Neural cell (in vitro differentiated cells): ENCODE results near the gene GPR17. TPM values are rescaled to one million over a fixed set of nuclear protein-coding genes. Genes with fewer than 3 reads are reported as not detected.

Experiments used
- H2AFZ ChIP-seq: fragments of 200-600, 300-800 bp; sonication (generic), shearing (Covaris generic); 2 replicates; pipeline ENCODE4 v1.6.0; 2014; ENCODE audit warnings: low read depth, mild to moderate bottlenecking, antibody characterized with exemption, low read length, moderate library complexity
- H3F3A ChIP-seq: fragments of 200-600 bp; shearing (Covaris generic); 2 replicates; pipeline ENCODE4 v1.6.1; 2016; ENCODE audit warnings: mild to moderate bottlenecking, moderate library complexity, mixed read lengths, antibody characterized with exemption, low read length; ENCODE audit not compliant: insufficient read depth, poor library complexity, severe bottlenecking
- H3K27ac ChIP-seq: fragments of 200-600, 300-800 bp; sonication (generic), shearing (Covaris generic); 2 replicates; pipeline ENCODE4 v1.5.1; 2014; ENCODE audit warnings: mild to moderate bottlenecking, low read length, moderate library complexity
- H3K27me3 ChIP-seq: fragments of 300-800, 200-600 bp; sonication (generic), shearing (Covaris generic); 2 replicates; pipeline ENCODE4 v1.6.0; 2014; ENCODE audit warnings: mild to moderate bottlenecking, low read depth, low read length, moderate library complexity; ENCODE audit not compliant: insufficient read depth
- H3K36me3 ChIP-seq: fragments of 300-800, 200-600 bp; sonication (generic), shearing (Covaris generic); 2 replicates; pipeline ENCODE4 v1.5.1; 2014; ENCODE audit warnings: mild to moderate bottlenecking, antibody characterized with exemption, low read length, moderate library complexity; ENCODE audit not compliant: insufficient read depth
- H3K4me2 ChIP-seq: fragments of 300-800, 200-600 bp; sonication (generic), shearing (Covaris generic); 2 replicates; pipeline ENCODE4 v1.6.0; 2014; ENCODE audit warnings: mild to moderate bottlenecking, low read length
- H3K4me3 ChIP-seq: fragments of 300-800, 200-600 bp; sonication (generic), shearing (Covaris generic); 2 replicates; pipeline ENCODE4 v1.5.1; 2014; ENCODE audit warnings: mild to moderate bottlenecking, low read length, moderate library complexity
- H3K79me2 ChIP-seq: fragments of 200-600 bp; shearing (Covaris generic); replicated peaks from 2 replicates; pipeline ENCODE4 v1.6.0; 2014; ENCODE audit warnings: mild to moderate bottlenecking, low read length, moderate library complexity; ENCODE audit not compliant: insufficient read depth
- H3K9ac ChIP-seq: fragments of 300-800, 200-600 bp; sonication (generic), shearing (Covaris generic); 2 replicates; pipeline ENCODE4 v1.6.1; 2016; ENCODE audit warnings: mild to moderate bottlenecking, low read length, mixed read lengths
- H3K9me2 ChIP-seq: fragments of 200-600 bp; shearing (Covaris generic); 2 replicates; pipeline ENCODE4 v1.6.1; 2016; ENCODE audit warnings: mild to moderate bottlenecking, low read length, mixed read lengths; ENCODE audit not compliant: insufficient read depth
- H3K9me3 ChIP-seq: fragments of 200-600, 300-800 bp; sonication (generic), shearing (Covaris generic); 2 replicates; pipeline ENCODE4 v1.6.1; 2016; ENCODE audit warnings: mild to moderate bottlenecking, mixed run types, low read length, moderate library complexity, mixed read lengths
- H4K20me1 ChIP-seq: fragments of 200-600 bp; shearing (Covaris generic); 2 replicates; pipeline ENCODE4 v1.6.1; 2016; ENCODE audit warnings: mild to moderate bottlenecking, mixed run types; ENCODE audit not compliant: insufficient read depth
- EP300 ChIP-seq: fragments of 450-650 bp; conservative IDR thresholded peaks from 2 replicates; pipeline ENCODE4 v1.6.1; 2014; ENCODE audit warnings: antibody characterized with exemption, mild to moderate bottlenecking, moderate library complexity; ENCODE audit not compliant: poor library complexity, severe bottlenecking
- EZH2 ChIP-seq: fragments of 200-600, 300-800 bp; shearing (Covaris generic), sonication (generic); IDR thresholded peaks from 2 replicates; pipeline ENCODE4 v1.6.1; 2014; ENCODE audit warnings: antibody characterized with exemption, low read length, borderline replicate concordance, mild to moderate bottlenecking; ENCODE audit not compliant: insufficient read depth, poor library complexity, severe bottlenecking
- MXI1 ChIP-seq: fragments of 450-650 bp; conservative IDR thresholded peaks from 2 replicates; pipeline ENCODE4 v1.6.1; 2014; ENCODE audit warnings: antibody characterized with exemption, mild to moderate bottlenecking; ENCODE audit not compliant: poor library complexity, severe bottlenecking
- POLR2AphosphoS5 ChIP-seq: IDR thresholded peaks from 2 replicates; pipeline ENCODE4 v1.6.1; 2012
- RAD21 ChIP-seq: fragments of 450-650 bp; conservative IDR thresholded peaks from 2 replicates; pipeline ENCODE4 v1.6.1; 2014; ENCODE audit warnings: antibody characterized with exemption, mild to moderate bottlenecking, moderate library complexity
- SMC3 ChIP-seq: fragments of 450-650 bp; conservative IDR thresholded peaks from 2 replicates; pipeline ENCODE4 v1.6.1; 2014; ENCODE audit warnings: antibody characterized with exemption, mild to moderate bottlenecking, moderate library complexity; ENCODE audit not compliant: poor library complexity
- TAF1 ChIP-seq: IDR thresholded peaks from 2 replicates; pipeline ENCODE4 v1.6.1; 2012; ENCODE audit warnings: low read depth
- polyA plus RNA-seq: library from polyadenylated mRNA; depleted of rRNA; stranded (reverse); fragments of >200 nt; gene quantifications from 2 replicates; pipeline ENCODE4 v1.2.3, GENCODE V29; 2014
- TF ChIP-seq, protein P1 (sequence below): IDR thresholded peaks from 2 replicates; pipeline ENCODE4 v1.6.1; 2012; ENCODE audit warnings: borderline replicate concordance
- TF ChIP-seq, protein P2 (sequence below): fragments of 450-650 bp; IDR thresholded peaks from 2 replicates; pipeline ENCODE4 v1.5.1; 2014; ENCODE audit warnings: antibody characterized with exemption, mild to moderate bottlenecking, moderate library complexity; ENCODE audit not compliant: poor library complexity, severe bottlenecking

The GPR17 gene
- polyA plus RNA-seq, 1 donor from 2014 or later, result not detected

DNA sequence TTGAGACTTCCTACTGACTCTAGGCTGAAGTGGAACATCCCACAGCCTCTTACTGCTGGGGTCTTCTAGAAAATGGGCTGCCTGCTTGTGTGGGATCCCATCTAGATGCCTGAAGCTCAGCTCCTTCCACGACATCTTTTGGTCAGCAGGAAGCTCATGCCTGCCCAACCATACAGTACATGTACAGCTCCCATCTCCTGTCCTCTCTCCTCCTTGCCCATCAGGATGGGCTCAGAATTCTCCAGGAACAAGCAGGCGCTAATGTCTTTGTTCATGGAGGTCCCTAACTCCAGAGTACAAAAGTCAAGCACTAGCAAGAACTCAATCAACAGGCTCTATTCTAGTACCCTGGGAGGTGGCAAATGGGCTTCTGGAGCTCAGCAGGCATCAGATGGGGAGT, 31.7 kb upstream of the GPR17 start:
- H3K9ac ChIP-seq, result no peak overlapping the region
- H3K9me3 ChIP-seq, result no peaks in the 10 kb centered on the region
- H4K20me1 ChIP-seq, result no peaks in the 10 kb centered on the region
- H3K4me3 ChIP-seq, result no peak overlapping the region
- TF ChIP-seq RAD21 (no peak), EP300 (no peak), EZH2 (no peak), MXI1 (no peak), POLR2AphosphoS5 (no peak), TAF1 (no peak)
- TF ChIP-seq, protein P1, sequence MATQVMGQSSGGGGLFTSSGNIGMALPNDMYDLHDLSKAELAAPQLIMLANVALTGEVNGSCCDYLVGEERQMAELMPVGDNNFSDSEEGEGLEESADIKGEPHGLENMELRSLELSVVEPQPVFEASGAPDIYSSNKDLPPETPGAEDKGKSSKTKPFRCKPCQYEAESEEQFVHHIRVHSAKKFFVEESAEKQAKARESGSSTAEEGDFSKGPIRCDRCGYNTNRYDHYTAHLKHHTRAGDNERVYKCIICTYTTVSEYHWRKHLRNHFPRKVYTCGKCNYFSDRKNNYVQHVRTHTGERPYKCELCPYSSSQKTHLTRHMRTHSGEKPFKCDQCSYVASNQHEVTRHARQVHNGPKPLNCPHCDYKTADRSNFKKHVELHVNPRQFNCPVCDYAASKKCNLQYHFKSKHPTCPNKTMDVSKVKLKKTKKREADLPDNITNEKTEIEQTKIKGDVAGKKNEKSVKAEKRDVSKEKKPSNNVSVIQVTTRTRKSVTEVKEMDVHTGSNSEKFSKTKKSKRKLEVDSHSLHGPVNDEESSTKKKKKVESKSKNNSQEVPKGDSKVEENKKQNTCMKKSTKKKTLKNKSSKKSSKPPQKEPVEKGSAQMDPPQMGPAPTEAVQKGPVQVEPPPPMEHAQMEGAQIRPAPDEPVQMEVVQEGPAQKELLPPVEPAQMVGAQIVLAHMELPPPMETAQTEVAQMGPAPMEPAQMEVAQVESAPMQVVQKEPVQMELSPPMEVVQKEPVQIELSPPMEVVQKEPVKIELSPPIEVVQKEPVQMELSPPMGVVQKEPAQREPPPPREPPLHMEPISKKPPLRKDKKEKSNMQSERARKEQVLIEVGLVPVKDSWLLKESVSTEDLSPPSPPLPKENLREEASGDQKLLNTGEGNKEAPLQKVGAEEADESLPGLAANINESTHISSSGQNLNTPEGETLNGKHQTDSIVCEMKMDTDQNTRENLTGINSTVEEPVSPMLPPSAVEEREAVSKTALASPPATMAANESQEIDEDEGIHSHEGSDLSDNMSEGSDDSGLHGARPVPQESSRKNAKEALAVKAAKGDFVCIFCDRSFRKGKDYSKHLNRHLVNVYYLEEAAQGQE, result no peak
- TF ChIP-seq, protein P2, sequence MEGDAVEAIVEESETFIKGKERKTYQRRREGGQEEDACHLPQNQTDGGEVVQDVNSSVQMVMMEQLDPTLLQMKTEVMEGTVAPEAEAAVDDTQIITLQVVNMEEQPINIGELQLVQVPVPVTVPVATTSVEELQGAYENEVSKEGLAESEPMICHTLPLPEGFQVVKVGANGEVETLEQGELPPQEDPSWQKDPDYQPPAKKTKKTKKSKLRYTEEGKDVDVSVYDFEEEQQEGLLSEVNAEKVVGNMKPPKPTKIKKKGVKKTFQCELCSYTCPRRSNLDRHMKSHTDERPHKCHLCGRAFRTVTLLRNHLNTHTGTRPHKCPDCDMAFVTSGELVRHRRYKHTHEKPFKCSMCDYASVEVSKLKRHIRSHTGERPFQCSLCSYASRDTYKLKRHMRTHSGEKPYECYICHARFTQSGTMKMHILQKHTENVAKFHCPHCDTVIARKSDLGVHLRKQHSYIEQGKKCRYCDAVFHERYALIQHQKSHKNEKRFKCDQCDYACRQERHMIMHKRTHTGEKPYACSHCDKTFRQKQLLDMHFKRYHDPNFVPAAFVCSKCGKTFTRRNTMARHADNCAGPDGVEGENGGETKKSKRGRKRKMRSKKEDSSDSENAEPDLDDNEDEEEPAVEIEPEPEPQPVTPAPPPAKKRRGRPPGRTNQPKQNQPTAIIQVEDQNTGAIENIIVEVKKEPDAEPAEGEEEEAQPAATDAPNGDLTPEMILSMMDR, result no peak
- no peaks in the 10 kb centered on the region for H3K79me2 ChIP-seq
- H3F3A ChIP-seq, result no peaks in the 10 kb centered on the region
- no peaks in the 10 kb centered on the region for H3K36me3 ChIP-seq
- H2AFZ ChIP-seq, result no peak overlapping the region
- H3K27ac ChIP-seq, result no peak overlapping the region
- no peaks in the 10 kb centered on the region for H3K27me3 ChIP-seq
- H3K9me2 ChIP-seq, result no peaks in the 10 kb centered on the region
- no peak overlapping the region for H3K4me2 ChIP-seq

DNA sequence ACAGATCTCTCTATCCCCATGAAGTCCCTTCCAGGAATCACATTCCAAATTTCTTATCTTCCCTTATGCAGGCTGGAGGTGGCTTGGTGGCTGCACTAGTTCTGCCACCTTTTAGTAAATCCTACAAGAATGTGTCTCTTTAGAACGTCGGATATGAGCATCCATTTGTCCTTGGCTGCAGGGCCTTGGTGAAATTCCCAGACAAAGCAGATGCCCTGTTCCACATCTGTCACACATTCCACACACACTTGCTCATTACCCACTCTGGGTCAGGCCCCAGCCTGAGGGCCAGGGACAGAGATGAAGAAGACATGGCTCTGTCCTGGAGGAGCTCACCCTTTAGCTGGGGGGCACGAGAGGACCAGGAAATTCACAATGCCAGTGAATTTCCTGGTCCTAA, 31.2 kb upstream of the GPR17 start:
- H3K36me3 ChIP-seq, result no peaks in the 10 kb centered on the region
- no peaks in the 10 kb centered on the region for H3K79me2 ChIP-seq
- H3K4me3 ChIP-seq, result no peak overlapping the region
- no peaks in the 10 kb centered on the region for H3K9me3 ChIP-seq
- no peak overlapping the region for H2AFZ ChIP-seq
- H3F3A ChIP-seq, result no peaks in the 10 kb centered on the region
- H4K20me1 ChIP-seq, result no peaks in the 10 kb centered on the region
- H3K27me3 ChIP-seq, result no peaks in the 10 kb centered on the region
- H3K9ac ChIP-seq, result no peak overlapping the region
- no peak overlapping the region for H3K4me2 ChIP-seq
- H3K9me2 ChIP-seq, result no peaks in the 10 kb centered on the region
- H3K27ac ChIP-seq, result no peak overlapping the region
- TF ChIP-seq MXI1 (no peak), POLR2AphosphoS5 (no peak), SMC3 (no peak), EZH2 (no peak), EP300 (no peak), TAF1 (no peak), RAD21 (no peak)
- TF ChIP-seq, protein P2, result no peak
- TF ChIP-seq, protein P1, result no peak
